SK-N-SH (cell line): ENCODE measurements around the gene MEPCE. TPM values are rescaled to one million over a fixed set of nuclear protein-coding genes. Genes with fewer than 3 reads are reported as not detected.
A peak's percentile ranks its signal among the peaks of the same experiment; 100 is the strongest.

Experiments
- CTCF ChIA-PET: fragments of 300-600, 350-600 bp; formaldehyde crosslinking; extraction: SDS; loops from one replicate; lab custom pipeline; 2021; lab: Yijun Ruan, JAX
- POLR2A ChIA-PET: fragments of 350-600 bp; sonication (Branson Sonifier 250); formaldehyde crosslinking; extraction: SDS; loops from one replicate; lab custom pipeline; 2020; ENCODE audit warnings: antibody characterized with exemption, inconsistent platforms; lab: Yijun Ruan, JAX
- DNase-seq: peaks from one replicate; pipeline ENCODE4 v3.0.0; 2012
- H2AFZ ChIP-seq: fragments of 200-600 bp; sonication (generic); 2 replicates; pipeline ENCODE4 v1.8.1; 2016; ENCODE audit warnings: antibody characterized with exemption, mild to moderate bottlenecking, low read depth
- H3F3A ChIP-seq: fragments of 200-600 bp; sonication (generic); replicated peaks from 2 replicates; pipeline ENCODE3; 2016; ENCODE audit warnings: antibody characterized with exemption, mild to moderate bottlenecking; ENCODE audit not compliant: insufficient read depth
- H3K27ac ChIP-seq, 2 experiments: fragments of 200-500 bp in 1 of 2; fragments of 200-600 bp in 1 of 2; sonication (Bioruptor generic) in 1 of 2; sonication (generic), shearing (Covaris generic) in 1 of 2; 2 replicates each; pipeline versions ENCODE4 v1.5.1 to v1.6.1; 2014 to 2016; ENCODE audit warnings: low read depth in 2 of 2, inconsistent platforms in 1 of 2, low read length in 1 of 2, mild to moderate bottlenecking in 1 of 2, mixed read lengths in 1 of 2
- H3K27me3 ChIP-seq: fragments of 200-600 bp; sonication (generic), shearing (Covaris generic); 2 replicates; pipeline ENCODE4 v1.6.1; 2016; ENCODE audit warnings: mixed run types; ENCODE audit not compliant: insufficient read depth
- H3K36me3 ChIP-seq, 2 experiments: fragments of 200-500 bp in 1 of 2; fragments of 200-600 bp in 1 of 2; sonication (Bioruptor generic) in 1 of 2; sonication (generic) in 1 of 2; replicated peaks in 1 of 2; 2 replicates each; pipeline versions ENCODE3 to v1.5.1; 2014 to 2016; ENCODE audit warnings: low read length in 1 of 2, mild to moderate bottlenecking in 1 of 2; ENCODE audit not compliant: insufficient read depth in 2 of 2, control insufficient read depth in 1 of 2
- H3K4me1 ChIP-seq, 2 experiments: fragments of 200-500 bp in 1 of 2; fragments of 200-600 bp in 1 of 2; sonication (Bioruptor generic) in 1 of 2; sonication (generic), shearing (Covaris generic) in 1 of 2; 2 replicates each; pipeline versions ENCODE4 v1.5.1 to v1.6.1; 2014 to 2016; ENCODE audit warnings: low read depth in 1 of 2, low read length in 1 of 2, mixed run types in 1 of 2; ENCODE audit not compliant: insufficient read depth in 2 of 2, control insufficient read depth in 1 of 2
- H3K4me2 ChIP-seq: fragments of 200-600 bp; sonication (generic), shearing (Covaris generic); 2 replicates; pipeline ENCODE4 v1.6.1; 2017; ENCODE audit warnings: mixed run types
- H3K4me3 ChIP-seq, 2 experiments: fragments of 200-500 bp in 1 of 2; fragments of 200-600 bp in 1 of 2; sonication (Bioruptor generic) in 1 of 2; sonication (generic), shearing (Covaris generic) in 1 of 2; 2 replicates each; pipeline versions ENCODE4 v1.5.1 to v1.8.1; 2014 to 2016; ENCODE audit warnings: low read depth in 2 of 2, inconsistent platforms in 1 of 2, low read length in 1 of 2, mild to moderate bottlenecking in 1 of 2, mixed read lengths in 1 of 2, moderate library complexity in 1 of 2
- H3K79me2 ChIP-seq: fragments of 200-600 bp; sonication (generic); 2 replicates; pipeline ENCODE4 v1.8.1; 2017; ENCODE audit warnings: mild to moderate bottlenecking; ENCODE audit not compliant: insufficient read depth
- H3K9ac ChIP-seq: fragments of 200-600 bp; sonication (generic); 2 replicates; pipeline ENCODE4 v1.6.1; 2017; ENCODE audit warnings: mixed run types
- H3K9me2 ChIP-seq: fragments of 200-600 bp; sonication (generic); 2 replicates; pipeline ENCODE4 v1.6.1; 2017; ENCODE audit warnings: mixed run types
- H3K9me3 ChIP-seq: fragments of 200-600 bp; sonication (generic); 2 replicates; pipeline ENCODE4 v1.6.1; 2017; ENCODE audit warnings: mixed run types, mild to moderate bottlenecking, moderate library complexity
- H4K20me1 ChIP-seq: fragments of 200-600 bp; sonication (generic); 2 replicates; pipeline ENCODE4 v1.6.1; 2017; ENCODE audit warnings: mild to moderate bottlenecking, mixed run types; ENCODE audit not compliant: insufficient read depth
- CHD2 ChIP-seq: fragments of 150-350 bp; IDR thresholded peaks from 2 replicates; pipeline ENCODE4 v1.6.1; 2018; ENCODE audit warnings: low read length; ENCODE audit not compliant: partially characterized antibody
- ELF1 ChIP-seq: IDR thresholded peaks from 2 replicates; pipeline ENCODE4 v1.4.0; 2012
- EP300 ChIP-seq, 2 experiments: IDR thresholded peaks; 2 replicates each; pipeline versions ENCODE4 v1.4.0 to v1.6.1; 2012; ENCODE audit warnings: borderline replicate concordance in 1 of 2, low read depth in 1 of 2, low read length in 1 of 2
- EZH2phosphoT487 ChIP-seq: fragments of 200-600 bp; sonication (generic); IDR thresholded peaks from 2 replicates; pipeline ENCODE4 v1.6.1; 2017; ENCODE audit warnings: low read depth, mixed run types, mild to moderate bottlenecking, antibody characterized with exemption, moderate library complexity, borderline replicate concordance
- FOSL2 ChIP-seq: IDR thresholded peaks from 2 replicates; pipeline ENCODE4 v1.4.0; 2012; ENCODE audit warnings: low read depth, mild to moderate bottlenecking, moderate library complexity, borderline replicate concordance
- FOXJ3 ChIP-seq: sonication (generic); formaldehyde crosslinking; IDR thresholded peaks from 2 replicates; pipeline ENCODE4 v1.5.1; 2020; ENCODE audit warnings: mild to moderate bottlenecking, missing genetic modification reagents
- FOXM1 ChIP-seq: IDR thresholded peaks from 2 replicates; pipeline ENCODE4 v1.4.0; 2012; ENCODE audit warnings: low read depth, mild to moderate bottlenecking
- JUND ChIP-seq: IDR thresholded peaks from 2 replicates; pipeline ENCODE4 v1.4.0; 2012
- MEF2A ChIP-seq: IDR thresholded peaks from 2 replicates; pipeline ENCODE4 v1.4.0; 2012; ENCODE audit warnings: low read depth, borderline replicate concordance
- NRF1 ChIP-seq: IDR thresholded peaks from 2 replicates; pipeline ENCODE4 v1.6.1; 2012; ENCODE audit warnings: low read depth, mild to moderate bottlenecking, low read length
- RCOR1 ChIP-seq: fragments of 150-350 bp; IDR thresholded peaks from 2 replicates; pipeline ENCODE4 v1.6.1; 2017; ENCODE audit warnings: antibody characterized with exemption, low read length
- RXRA ChIP-seq: IDR thresholded peaks from 2 replicates; pipeline ENCODE4 v1.4.0; 2012; ENCODE audit warnings: low read depth, mild to moderate bottlenecking, borderline replicate concordance
- SIN3A ChIP-seq: IDR thresholded peaks from 2 replicates; pipeline ENCODE4 v1.6.1; 2012; ENCODE audit warnings: low read depth, mild to moderate bottlenecking, low read length, moderate library complexity, borderline replicate concordance
- TCF12 ChIP-seq: IDR thresholded peaks from 2 replicates; pipeline ENCODE4 v1.4.0; 2012
- WGBS: methylation state at CpG from one replicate; pipeline ENCODE4 v1.1.6; 2017; ENCODE audit warnings: low lambda C conversion rate; 5-methylcytosine and 5-hydroxymethylcytosine counted together
- polyA plus RNA-seq, 3 experiments: library from polyadenylated mRNA; depleted of rRNA; stranded (reverse); fragments of >200 nt; gene quantifications; 2 replicates each; pipeline ENCODE4 v1.2.3, GENCODE V29; 2012
- TF ChIP-seq, protein P1 (sequence below): IDR thresholded peaks from 2 replicates; pipeline ENCODE4 v1.4.0; 2012; ENCODE audit warnings: low read depth
- TF ChIP-seq, protein P2 (sequence below): IDR thresholded peaks from 2 replicates; pipeline ENCODE4 v1.4.0; 2012; ENCODE audit warnings: low read depth, borderline replicate concordance
- TF ChIP-seq, protein P3 (sequence below): fragments of 200-600 bp; sonication (generic); IDR thresholded peaks from 2 replicates; pipeline ENCODE4 v1.6.1; 2017; ENCODE audit warnings: antibody characterized with exemption, mild to moderate bottlenecking, moderate library complexity
- TF ChIP-seq, protein P4 (sequence below): IDR thresholded peaks from 2 replicates; pipeline ENCODE4; 2012

The MEPCE gene
- polyA plus RNA-seq, 1 of the 3 experiments (the other 2 are of a cell fraction), result 20.2 TPM

DNA sequence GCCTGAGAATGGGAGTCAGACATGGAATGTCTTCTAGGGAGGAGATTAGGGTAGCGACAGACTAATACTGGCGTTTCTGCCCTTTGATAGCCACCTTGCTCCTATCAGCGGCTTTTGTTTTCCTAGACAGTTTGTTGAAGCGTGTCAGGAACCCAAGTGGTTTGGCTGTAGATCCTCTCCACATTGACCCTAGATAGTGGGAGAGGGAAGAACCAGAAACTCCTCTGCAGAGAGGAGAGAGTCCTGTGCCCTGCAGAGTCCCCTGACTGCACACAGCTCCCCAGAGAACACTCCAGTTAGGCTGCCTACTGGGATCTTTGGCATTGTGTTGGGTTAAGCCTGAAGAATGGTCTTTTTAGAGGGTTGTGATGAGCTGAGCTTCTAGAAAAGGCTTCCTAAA, 2.4 kb downstream of the MEPCE start:
- Histone ChIP-seq H4K20me1 (peaks cover 13% of the 10 kb centered on the region), H3K36me3 (peaks cover 41 to 43% of the 10 kb centered on the region in 2 experiments), H3K9ac (peak overlapping the region; percentile 99; the same call in 1 of the 2 replicates), H2AFZ (no peak overlapping the region), H3K4me2 (peak overlapping the region; percentile 97), H3K27ac (peak overlapping the region in 1 of 2 experiments; percentile 99; a peak in 3 of 4 replicates), H3K9me2 (no peaks in the 10 kb centered on the region), H3F3A (peaks cover 18% of the 10 kb centered on the region), H3K4me3 (peak overlapping the region; percentile 6 to 78; a peak in 2 of 4 replicates), H3K9me3 (no peaks in the 10 kb centered on the region), H3K27me3 (no peaks in the 10 kb centered on the region), H3K4me1 (peaks cover 23 to 51% of the 10 kb centered on the region in 2 experiments; a peak in 3 of 4 replicates), H3K79me2 (peaks cover 63% of the 10 kb centered on the region)
- no peak for TF ChIP-seq RCOR1
- no peak for DNase-seq
- ChIA-PET CTCF (interaction anchor here (1.0 to 1.4 kb wide), 3 partner anchors 201 to 273 kb away, joined by 3 read pairs; no protein-coding TSS in a partner anchor), POLR2A (interaction anchor here (0.7 kb wide), 1 partner anchor 22 kb away, joined by 3 read pairs; no protein-coding TSS in a partner anchor)
- 96% methylated on average over 4 of the region's 4 CpGs for WGBS

DNA sequence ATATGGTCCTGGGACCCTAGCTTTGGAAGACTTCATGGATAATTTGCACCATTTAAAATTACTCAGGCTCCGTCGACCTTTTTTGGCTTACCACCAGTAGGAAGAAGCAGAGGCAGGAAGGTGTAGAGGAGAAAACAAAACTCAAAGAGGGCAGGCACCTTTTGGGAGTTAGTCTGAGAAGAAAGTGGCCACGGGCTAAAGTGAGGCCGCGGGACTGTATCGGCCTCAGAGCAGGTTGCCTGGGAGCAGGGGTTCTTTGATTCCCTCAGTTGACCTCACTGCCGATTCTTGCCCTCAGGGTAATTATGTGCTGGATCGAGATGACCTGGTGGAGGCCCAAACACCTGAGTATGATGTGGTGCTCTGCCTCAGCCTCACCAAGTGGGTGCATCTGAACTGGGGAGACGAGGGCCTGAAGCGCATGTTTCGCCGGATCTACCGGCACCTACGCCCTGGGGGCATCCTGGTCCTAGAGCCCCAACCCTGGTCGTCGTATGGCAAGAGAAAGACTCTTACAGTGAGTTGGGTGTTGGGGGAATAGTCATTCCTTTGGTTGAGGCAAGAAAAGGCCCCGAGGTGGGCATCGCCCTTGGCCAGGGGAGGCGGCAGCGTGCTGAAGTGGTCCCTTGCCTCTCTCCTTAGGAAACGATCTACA, 3.1 kb downstream of the MEPCE start:
- peak overlapping the region in 1 of 2 experiments; percentile 99; a peak in 3 of 4 replicates for H3K27ac ChIP-seq
- POLR2A ChIA-PET, result no interaction called here
- 89% methylated on average over 21 of the region's 21 CpGs for WGBS
- CTCF ChIA-PET, result interaction anchor here (1.0 to 2.3 kb wide), 4 partner anchors 18 to 272 kb away, joined by 3 to 14 read pairs (median 3); no protein-coding TSS in a partner anchor
- no peak overlapping the region for H2AFZ ChIP-seq
- TF ChIP-seq, protein P1, sequence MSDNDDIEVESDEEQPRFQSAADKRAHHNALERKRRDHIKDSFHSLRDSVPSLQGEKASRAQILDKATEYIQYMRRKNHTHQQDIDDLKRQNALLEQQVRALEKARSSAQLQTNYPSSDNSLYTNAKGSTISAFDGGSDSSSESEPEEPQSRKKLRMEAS, result no peak
- TF ChIP-seq EZH2phosphoT487, result no peak
- H3K9me2 ChIP-seq, result no peaks in the 10 kb centered on the region
- H3F3A ChIP-seq, result peaks cover 25% of the 10 kb centered on the region
- no peaks in the 10 kb centered on the region for H3K9me3 ChIP-seq
- DNase-seq, result no peak
- H3K4me2 ChIP-seq, result peak overlapping the region; percentile 97; the same call in 1 of the 2 replicates
- peaks cover 41 to 43% of the 10 kb centered on the region in 2 experiments for H3K36me3 ChIP-seq
- no peaks in the 10 kb centered on the region for H3K27me3 ChIP-seq
- peaks cover 23 to 51% of the 10 kb centered on the region in 2 experiments; a peak in 3 of 4 replicates for H3K4me1 ChIP-seq
- H4K20me1 ChIP-seq, result peaks cover 13% of the 10 kb centered on the region
- H3K79me2 ChIP-seq, result peaks cover 63% of the 10 kb centered on the region
- peak overlapping the region in 1 of 2 experiments; percentile 0; a peak in 2 of 4 replicates for H3K4me3 ChIP-seq
- H3K9ac ChIP-seq, result no peak overlapping the region

DNA sequence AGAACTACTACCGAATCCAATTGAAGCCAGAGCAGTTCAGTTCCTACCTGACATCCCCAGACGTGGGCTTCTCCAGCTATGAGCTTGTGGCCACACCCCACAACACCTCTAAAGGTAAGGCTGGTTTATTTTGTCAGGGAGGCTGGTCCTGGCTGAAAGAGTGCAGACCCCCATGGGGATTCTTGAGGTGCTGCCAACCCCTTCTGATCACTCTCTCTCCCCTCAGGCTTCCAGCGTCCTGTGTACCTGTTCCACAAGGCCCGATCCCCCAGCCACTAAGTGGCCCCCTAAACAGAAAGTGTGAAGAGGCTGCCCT, 3.6 kb downstream of the MEPCE start:
- no peaks in the 10 kb centered on the region for H3K9me2 ChIP-seq
- POLR2A ChIA-PET, result no interaction called here
- peaks cover 13% of the 10 kb centered on the region for H4K20me1 ChIP-seq
- H3K4me3 ChIP-seq, result no peak overlapping the region
- 84% methylated on average over 4 of the region's 4 CpGs for WGBS
- peaks cover 63% of the 10 kb centered on the region for H3K79me2 ChIP-seq
- H3K27ac ChIP-seq, result peak overlapping the region; percentile 2 to 99; a peak in 1 of 4 replicates
- TF ChIP-seq FOSL2, result no peak
- TF ChIP-seq EP300 (IDR thresholded peaks at IDR 0.05; ENCODE audit: borderline replicate concordance in 1 of 2, low read depth in 1 of 2, low read length in 1 of 2), result no peak
- TF ChIP-seq CHD2, result no peak
- no peak for TF ChIP-seq NRF1
- TF ChIP-seq JUND, result no peak
- no peak for TF ChIP-seq EZH2phosphoT487
- TF ChIP-seq RXRA, result no peak
- TF ChIP-seq SIN3A, result no peak
- TF ChIP-seq, protein P2, sequence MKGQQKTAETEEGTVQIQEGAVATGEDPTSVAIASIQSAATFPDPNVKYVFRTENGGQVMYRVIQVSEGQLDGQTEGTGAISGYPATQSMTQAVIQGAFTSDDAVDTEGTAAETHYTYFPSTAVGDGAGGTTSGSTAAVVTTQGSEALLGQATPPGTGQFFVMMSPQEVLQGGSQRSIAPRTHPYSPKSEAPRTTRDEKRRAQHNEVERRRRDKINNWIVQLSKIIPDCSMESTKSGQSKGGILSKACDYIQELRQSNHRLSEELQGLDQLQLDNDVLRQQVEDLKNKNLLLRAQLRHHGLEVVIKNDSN, result no peak
- no peak for TF ChIP-seq FOXM1
- no peak for TF ChIP-seq FOXJ3
- TF ChIP-seq, protein P3, sequence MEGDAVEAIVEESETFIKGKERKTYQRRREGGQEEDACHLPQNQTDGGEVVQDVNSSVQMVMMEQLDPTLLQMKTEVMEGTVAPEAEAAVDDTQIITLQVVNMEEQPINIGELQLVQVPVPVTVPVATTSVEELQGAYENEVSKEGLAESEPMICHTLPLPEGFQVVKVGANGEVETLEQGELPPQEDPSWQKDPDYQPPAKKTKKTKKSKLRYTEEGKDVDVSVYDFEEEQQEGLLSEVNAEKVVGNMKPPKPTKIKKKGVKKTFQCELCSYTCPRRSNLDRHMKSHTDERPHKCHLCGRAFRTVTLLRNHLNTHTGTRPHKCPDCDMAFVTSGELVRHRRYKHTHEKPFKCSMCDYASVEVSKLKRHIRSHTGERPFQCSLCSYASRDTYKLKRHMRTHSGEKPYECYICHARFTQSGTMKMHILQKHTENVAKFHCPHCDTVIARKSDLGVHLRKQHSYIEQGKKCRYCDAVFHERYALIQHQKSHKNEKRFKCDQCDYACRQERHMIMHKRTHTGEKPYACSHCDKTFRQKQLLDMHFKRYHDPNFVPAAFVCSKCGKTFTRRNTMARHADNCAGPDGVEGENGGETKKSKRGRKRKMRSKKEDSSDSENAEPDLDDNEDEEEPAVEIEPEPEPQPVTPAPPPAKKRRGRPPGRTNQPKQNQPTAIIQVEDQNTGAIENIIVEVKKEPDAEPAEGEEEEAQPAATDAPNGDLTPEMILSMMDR, result no peak
- TF ChIP-seq, protein P4, sequence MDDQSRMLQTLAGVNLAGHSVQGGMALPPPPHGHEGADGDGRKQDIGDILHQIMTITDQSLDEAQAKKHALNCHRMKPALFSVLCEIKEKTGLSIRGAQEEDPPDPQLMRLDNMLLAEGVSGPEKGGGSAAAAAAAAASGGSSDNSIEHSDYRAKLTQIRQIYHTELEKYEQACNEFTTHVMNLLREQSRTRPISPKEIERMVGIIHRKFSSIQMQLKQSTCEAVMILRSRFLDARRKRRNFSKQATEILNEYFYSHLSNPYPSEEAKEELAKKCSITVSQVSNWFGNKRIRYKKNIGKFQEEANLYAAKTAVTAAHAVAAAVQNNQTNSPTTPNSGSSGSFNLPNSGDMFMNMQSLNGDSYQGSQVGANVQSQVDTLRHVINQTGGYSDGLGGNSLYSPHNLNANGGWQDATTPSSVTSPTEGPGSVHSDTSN, result no peak
- no peak for TF ChIP-seq TCF12
- no peak for TF ChIP-seq MEF2A
- no peak for TF ChIP-seq ELF1
- TF ChIP-seq, all 33 proteins: peak for 0
- H3K36me3 ChIP-seq, result peaks cover 41 to 43% of the 10 kb centered on the region in 2 experiments
- no peaks in the 10 kb centered on the region for H3K9me3 ChIP-seq
- no peaks in the 10 kb centered on the region for H3K27me3 ChIP-seq
- peaks cover 30% of the 10 kb centered on the region for H3F3A ChIP-seq
- H2AFZ ChIP-seq, result no peak overlapping the region
- H3K4me1 ChIP-seq, result peaks cover 23 to 47% of the 10 kb centered on the region in 2 experiments; a peak in 3 of 4 replicates
- CTCF ChIA-PET, result interaction anchor here (1.2 to 2.3 kb wide), 3 partner anchors 17 to 200 kb away, joined by 3 to 14 read pairs (median 3); no protein-coding TSS in a partner anchor
- no peak overlapping the region for H3K9ac ChIP-seq
- H3K4me2 ChIP-seq, result no peak overlapping the region
- DNase-seq, result no peak
